Caki2 (cell line): ENCODE measurements around the gene DSTYK. TPM values are rescaled to one million over a fixed set of nuclear protein-coding genes. Genes with fewer than 3 reads are reported as not detected.

ENCODE experiments used
- DNase-seq: peaks from one replicate; pipeline ENCODE4 v3.0.0-alpha.2; 2015; ENCODE audit warnings: low read depth
- in situ Hi-C: cut with HindIII; loops from 2 replicates; pipeline ENCODE4 v1.10.0; 2016; ENCODE audit warnings: low sequenced_read_pairs, low pct_unique_long_range_greater_than_20kb, mixed read lengths
- total RNA-seq: library from RNA; depleted of rRNA; stranded (reverse); fragments of >200 nt; shearing (Covaris generic); gene quantifications from 2 replicates; pipeline ENCODE4 v1.2.3, GENCODE V29; 2014; ENCODE audit warnings: low replicate concordance

The DSTYK gene
- total RNA-seq, 1 experiment from 2014 or later = 7.2 TPM

DNA sequence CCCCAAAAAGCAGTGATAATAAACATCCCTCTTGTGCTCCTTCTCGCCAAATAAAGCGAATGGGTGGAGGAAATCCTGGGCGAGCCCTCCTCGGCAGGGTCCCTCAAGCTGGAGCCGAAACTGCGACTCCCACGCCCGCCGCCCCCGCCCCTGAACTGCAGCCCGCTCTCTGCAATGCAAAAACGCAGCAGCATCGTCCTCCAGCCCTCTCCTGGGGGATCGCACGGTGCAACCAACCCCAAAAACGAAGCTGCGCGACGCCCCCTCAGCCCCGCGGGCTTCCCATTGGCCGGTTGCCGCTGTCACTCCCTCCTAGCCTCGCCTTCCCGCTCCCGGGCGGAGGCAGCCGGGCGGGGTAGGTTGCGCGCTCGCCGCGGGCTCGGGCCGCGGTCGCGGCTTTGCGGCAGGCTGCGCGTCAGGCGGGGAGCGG lies 16.1 kb upstream of the DSTYK start, which contains the start of gene TMCC2:
Gene TMCC2 (plus strand): TSS at position 363 of the 430 bp plus-strand sequence. CDS start 619 bp downstream, outside the sequence.
- peak; percentile 84 for DNase-seq
- in situ Hi-C loops = no loop called here

- peak; percentile 51 for DNase-seq
- in situ Hi-C loops = no loop called here
Measured at GRCh38 chr1:205226868-205227583, 15.5 kb upstream of the DSTYK start.

- no peak for DNase-seq
- in situ Hi-C loops = no loop called here
Measured at GRCh38 chr1:205225901-205226765, 14.6 kb upstream of the DSTYK start.

DNA sequence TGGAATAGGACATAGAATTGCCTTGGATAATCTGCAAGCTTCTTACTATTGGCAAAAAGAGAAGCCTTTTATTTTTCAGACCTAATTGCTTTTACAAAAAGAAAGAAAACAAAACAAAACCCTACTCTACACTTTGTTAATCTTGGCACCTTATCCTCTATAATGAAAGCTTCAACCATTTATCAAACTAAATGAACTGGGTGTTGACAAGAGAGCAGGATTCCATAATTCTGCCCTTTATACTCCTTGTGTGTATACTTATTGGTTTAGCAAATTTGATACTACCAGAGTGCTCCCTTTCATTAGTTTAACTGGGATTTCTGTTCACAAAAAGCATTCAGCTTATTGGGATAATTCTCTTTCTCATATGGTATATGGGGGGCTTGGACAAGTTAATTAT lies 13.2 kb upstream of the DSTYK start:
- in situ Hi-C loops = no loop called here

GRCh38 chr1:205220421-205220820 lies 8.9 kb upstream of the DSTYK start:
- in situ Hi-C loops = no loop called here
- no peak for DNase-seq

More for the DNA sequence above, 13.2 kb upstream of the DSTYK start:
- DNase-seq = no peak

DNA sequence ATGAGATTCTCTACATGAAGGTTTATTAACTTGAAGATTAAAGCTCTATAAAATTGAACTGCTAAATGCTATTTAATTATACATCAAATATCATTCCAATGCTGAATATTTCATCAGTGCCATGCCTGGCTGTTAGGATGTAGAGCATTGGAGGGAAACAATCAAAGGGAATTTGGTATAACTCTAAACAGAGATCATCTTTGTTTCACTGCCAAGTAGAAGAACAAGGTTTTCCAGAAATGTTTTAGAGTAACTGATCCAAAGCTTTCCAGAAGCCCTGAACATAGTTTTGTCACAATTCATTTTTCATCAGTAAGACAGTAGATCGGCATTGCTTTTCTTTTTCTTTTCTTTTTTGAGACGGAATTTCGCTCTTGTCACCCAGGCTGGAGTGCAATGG lies 5.9 kb upstream of the DSTYK start:
- DNase-seq = no peak

DNA sequence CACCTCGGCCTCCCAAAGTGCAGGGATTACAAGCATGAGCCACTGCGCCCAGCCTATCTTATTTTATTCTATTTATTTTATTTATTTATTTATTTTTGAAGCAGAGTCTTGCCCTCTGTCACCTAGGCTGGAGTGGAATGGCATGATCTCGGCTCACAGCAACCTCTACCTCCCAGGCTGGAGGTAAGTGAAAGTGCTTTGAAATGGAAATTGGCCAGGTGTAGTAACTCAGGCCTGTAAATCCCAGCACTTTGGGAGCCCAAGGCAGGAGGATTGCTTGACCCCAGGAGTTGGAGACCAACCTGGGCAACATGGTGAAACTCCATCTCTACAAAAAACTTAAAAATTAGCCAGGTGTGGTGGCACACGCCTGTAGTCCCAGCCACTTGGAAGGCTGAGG lies 5.1 kb upstream of the DSTYK start:
- DNase-seq = no peak
- in situ Hi-C loops = no loop called here

More for the DNA sequence above, 5.9 kb upstream of the DSTYK start:
- in situ Hi-C loops = no loop called here

GRCh38 chr1:205214756-205215155 lies 3.3 kb upstream of the DSTYK start:
- in situ Hi-C loops = no loop called here
- DNase-seq = no peak

DNA sequence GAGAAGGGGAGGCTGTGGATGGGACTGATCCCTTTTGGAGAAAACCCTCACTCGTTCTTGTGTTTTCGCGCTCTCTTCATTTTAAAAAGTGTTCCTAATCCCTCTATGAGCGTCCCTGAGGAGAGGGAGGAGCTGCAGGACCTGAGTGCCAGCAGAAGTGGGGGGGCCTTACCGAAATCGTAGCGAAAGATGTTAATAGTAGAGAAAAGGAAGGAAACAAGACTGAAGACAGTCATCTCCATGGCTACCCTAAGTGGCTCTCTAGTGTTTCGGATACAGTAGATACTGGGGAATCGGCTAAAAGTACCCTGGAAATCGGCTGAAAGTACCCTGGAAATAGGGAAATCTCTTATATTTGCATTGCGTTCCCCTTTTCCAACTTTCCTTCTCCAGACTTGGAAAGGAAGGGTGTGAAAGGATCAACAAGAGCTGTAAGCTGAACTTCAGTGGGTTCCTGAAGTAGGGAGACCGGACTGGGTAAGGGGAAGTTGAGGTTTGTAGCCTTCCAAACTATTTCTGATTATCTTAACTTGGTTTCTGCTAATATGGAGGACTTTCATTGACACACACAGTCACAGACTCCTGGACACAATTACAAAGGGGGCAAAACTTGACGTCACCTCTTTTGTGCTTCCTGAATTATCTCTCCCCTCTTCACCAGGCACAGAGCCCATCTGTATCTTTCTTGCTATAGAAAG lies 486 bp upstream of the DSTYK start:
- in situ Hi-C loops = no loop called here
- DNase-seq = no peak

DNA sequence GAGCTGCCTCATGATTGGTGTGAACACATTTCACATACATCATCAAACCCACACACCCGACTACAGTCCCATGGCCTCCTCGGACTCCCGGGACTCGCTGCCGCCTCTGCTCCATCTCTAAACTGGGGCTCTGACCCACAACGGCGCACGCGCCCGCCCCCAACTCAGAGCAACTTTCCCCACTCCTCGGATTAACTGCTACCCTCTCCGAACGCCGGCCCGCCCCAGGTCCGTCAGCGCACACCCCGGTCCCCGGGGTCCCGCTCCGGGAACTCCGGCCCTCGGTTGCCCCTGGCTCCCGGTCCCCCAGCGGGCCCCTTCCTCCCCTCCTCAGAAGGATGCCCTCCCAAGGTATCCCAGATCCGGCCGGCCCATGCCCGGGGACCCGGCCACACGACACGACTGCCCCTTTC lies 740 bp downstream of the DSTYK start:
- DNase-seq = peak; percentile 30
- in situ Hi-C loops = no loop called here

DNA sequence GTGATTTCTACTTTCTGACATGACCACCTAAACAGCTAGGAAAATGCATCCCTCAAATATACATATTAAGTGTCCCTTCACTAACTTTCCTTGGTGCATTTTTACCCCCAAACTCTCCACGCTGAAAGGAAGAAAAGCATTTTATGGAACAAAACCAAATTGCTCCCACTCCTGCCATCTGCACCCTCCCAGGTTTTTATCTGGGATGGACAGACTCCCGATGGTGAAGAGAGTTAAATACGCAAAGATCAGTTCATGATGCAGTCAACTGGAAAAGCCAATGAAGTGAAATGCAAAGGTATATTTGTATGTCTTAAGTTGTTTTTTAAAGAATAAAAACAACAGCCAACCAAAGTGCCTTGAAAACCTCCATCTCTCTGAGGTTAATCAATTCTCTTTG lies 2.7 kb downstream of the DSTYK start:
- DNase-seq = no peak
- in situ Hi-C loops = no loop called here

DNA sequence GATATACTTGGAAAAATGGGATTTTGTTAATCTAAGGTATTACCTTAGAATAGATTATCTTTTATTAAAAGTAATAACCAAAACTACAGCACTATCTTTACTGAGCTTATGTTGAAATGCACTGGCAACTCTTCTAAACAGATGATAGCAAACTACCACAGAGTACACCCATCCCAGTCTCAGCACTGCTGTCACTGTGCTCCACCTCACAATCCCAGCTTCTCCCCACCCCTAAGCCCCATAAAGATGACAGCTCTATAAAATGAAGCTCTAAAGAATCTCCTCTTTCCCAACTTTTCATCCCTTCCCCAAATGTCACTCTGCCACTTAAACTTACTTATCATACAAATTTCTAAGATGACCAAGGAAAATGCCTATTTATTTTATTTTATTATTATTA lies 6.4 kb downstream of the DSTYK start:
- no peak for DNase-seq
- in situ Hi-C loops = no loop called here

GRCh38 chr1:205204552-205204951 lies 7.0 kb downstream of the DSTYK start:
- in situ Hi-C loops = no loop called here
- no peak for DNase-seq

DNA sequence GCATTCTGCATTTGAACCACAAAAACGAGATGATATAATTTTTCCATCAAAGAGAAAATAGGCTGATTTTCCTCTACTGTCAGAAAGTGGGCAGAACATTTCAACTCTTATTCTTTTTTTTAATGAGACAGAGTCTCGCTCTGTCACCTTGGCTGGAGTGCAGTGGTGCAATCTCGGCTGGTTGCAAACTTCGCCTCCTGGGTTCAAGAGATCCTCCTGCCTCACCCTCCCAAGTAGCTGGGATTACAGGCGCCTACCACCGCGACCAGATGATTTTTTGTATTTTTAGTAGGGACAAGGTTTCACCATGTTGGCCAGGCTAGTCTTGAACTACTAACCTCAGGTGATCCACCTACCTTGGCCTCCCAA lies 11.6 kb downstream of the DSTYK start:
- no peak for DNase-seq
- in situ Hi-C loops = no loop called here

GRCh38 chr1:205199090-205199930 lies 12.2 kb downstream of the DSTYK start:
- DNase-seq = no peak
- in situ Hi-C loops = no loop called here

DNA sequence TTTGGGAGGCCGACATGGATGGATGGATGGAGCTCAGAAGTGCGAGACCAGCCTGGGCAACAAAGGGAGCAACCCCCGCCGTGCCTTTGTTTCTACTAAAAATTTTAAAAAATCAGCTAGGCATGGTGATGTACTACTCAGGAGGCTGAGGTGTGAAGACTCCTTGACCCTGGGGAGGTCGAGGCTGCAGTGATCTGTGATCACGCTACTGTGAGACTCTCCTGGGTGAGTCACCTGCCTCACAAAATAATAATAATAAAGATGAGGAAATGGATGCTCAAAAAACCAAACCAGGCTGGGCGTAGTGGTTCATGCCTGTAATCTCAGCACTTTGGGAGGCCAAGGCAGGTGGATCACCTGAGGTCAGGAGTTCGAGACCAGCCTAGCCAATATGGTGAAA lies 19.2 kb downstream of the DSTYK start:
- peak; percentile 65 for DNase-seq
- in situ Hi-C loops = no loop called here

GRCh38 chr1:205191622-205192021 lies 19.9 kb downstream of the DSTYK start:
- in situ Hi-C loops = no loop called here
- DNase-seq = no peak
